ENCODE data around the gene VSTM1. TPM values are rescaled to one million over a fixed set of nuclear protein-coding genes. Genes with fewer than 3 reads are reported as not detected.

Gene VSTM1
- total and polyA plus RNA-seq, 2 of the 8 experiments (the other 6 are each of a cell fraction or from before 2014, with no cell fraction given) = 0.12 to 0.65 TPM

GRCh38 chr19:54107876-54108490 lies 44.3 kb upstream of the VSTM1 start:
- H2AFZ ChIP-seq (ENCODE audit: low read length) = no peak overlapping the region
- no peak overlapping the region for H2AK5ac ChIP-seq (ENCODE audit: low read depth, low read length)
- no peak overlapping the region for H2BK5ac ChIP-seq (ENCODE audit: low read depth, low read length)
- no peak overlapping the region for H2BK120ac ChIP-seq (replicated peaks; ENCODE audit: low read depth, low read length)
- FAIRE-seq (no peak), DNase-seq (ENCODE audit: low read depth in 1 of 2, low spot score in 2 of 2) (no peak)
- no peak overlapping the region for H4K5ac ChIP-seq (ENCODE audit: insufficient read length, low read depth, low read length)
- no peak overlapping the region for H3K4ac ChIP-seq (replicated peaks; ENCODE audit: insufficient read length, low read depth, low read length)
- peaks cover 0 to 11% of the 10 kb centered on the region in 2 experiments; a peak in 2 of 4 replicates for H3K79me2 ChIP-seq (ENCODE audit: control insufficient read depth in 1 of 2, insufficient read depth in 2 of 2, low read length in 2 of 2)
- no peak overlapping the region for H3K14ac ChIP-seq (ENCODE audit: insufficient read length)
- POLR2A ChIA-PET (ENCODE audit: partially characterized antibody) = interaction anchor here (0.6 to 9.2 kb wide), 7 partner anchors 9 to 40 kb away, joined by 3 to 116 read pairs (median 5); partner anchors contain the start of genes CNOT3, PRPF31 and TFPT
- H3K4me3 ChIP-seq (ENCODE audit: extremely low read depth in 1 of 4, insufficient read depth in 2 of 4, low read depth in 3 of 4, low read length in 4 of 4) = no peak overlapping the region
- H3K27me3 ChIP-seq (replicated peaks in 1 of 4; ENCODE audit: control insufficient read depth in 3 of 4, extremely low read depth in 1 of 4, insufficient read depth in 3 of 4, low read length in 3 of 4) = no peaks in the 10 kb centered on the region
- H3K4me2 ChIP-seq (ENCODE audit: insufficient read depth in 1 of 2, low read depth in 2 of 2, low read length in 2 of 2) = no peak overlapping the region
- no peaks in the 10 kb centered on the region for H3K9me3 ChIP-seq (ENCODE audit: insufficient read depth in 2 of 2, low read depth in 1 of 2, low read length in 1 of 2)
- H3K79me1 ChIP-seq (ENCODE audit: low read depth, low read length) = no peaks in the 10 kb centered on the region; the same call in 1 of the 2 replicates
- peaks cover 3 to 16% of the 10 kb centered on the region in 2 experiments for H4K20me1 ChIP-seq (replicated peaks in 1 of 2; ENCODE audit: control insufficient read depth in 1 of 2, insufficient read depth in 2 of 2, low read length in 2 of 2)
- CTCF ChIA-PET (ENCODE audit: partially characterized antibody) = interaction anchor here (1.1 kb wide), 1 partner anchor 11 kb away, joined by 3 read pairs; no protein-coding TSS in a partner anchor
- peaks cover 18 to 54% (median 45%) of the 10 kb centered on the region in 4 experiments for H3K36me3 ChIP-seq (ENCODE audit: control insufficient read depth in 2 of 4, insufficient read depth in 4 of 4, low read length in 3 of 4)
- H2BK15ac ChIP-seq (ENCODE audit: low read length) = no peak overlapping the region
- H3K56ac ChIP-seq (replicated peaks; ENCODE audit: insufficient read length, low read depth, low read length) = no peak overlapping the region
- H4K8ac ChIP-seq (ENCODE audit: extremely low read depth, insufficient read depth, low read length) = no peak overlapping the region
- no peak overlapping the region for H2BK20ac ChIP-seq (ENCODE audit: low read length)
- H3K23me2 ChIP-seq (ENCODE audit: low read depth, low read length) = peaks cover 5% of the 10 kb centered on the region
- no peak overlapping the region for H2BK12ac ChIP-seq (ENCODE audit: low read depth, low read length)
- no peak overlapping the region for H3K18ac ChIP-seq (ENCODE audit: extremely low read depth, low read length)
- H4K91ac ChIP-seq (replicated peaks; ENCODE audit: insufficient read length, low read length) = no peak overlapping the region
- 85% methylated on average over 21 of the region's 21 CpGs; no CpG with 5 or more reads in 1 of the 2 experiments for WGBS, 2 experiments (ENCODE audit: extremely low coverage in 1 of 2, insufficient coverage in 1 of 2, insufficient read length in 1 of 2, insufficient replicate concordance in 2 of 2, low coverage in 1 of 2, low lambda C conversion rate in 2 of 2, missing lambda C conversion rate in 1 of 2)
- 0 out of 7 replicates have a peak, but pooled peaks cover 0 to 2% (median 0%) of the 10 kb centered on the region in 4 experiments for H3K4me1 ChIP-seq (replicated peaks in 1 of 4; ENCODE audit: control insufficient read depth in 3 of 4, insufficient read depth in 4 of 4, low read length in 3 of 4)
- TF ChIP-seq RBBP5 (IDR thresholded peaks at IDR 0.05; ENCODE audit: borderline replicate concordance, low read depth, low read length) (no peak), EZH2 (IDR thresholded peaks at IDR 0.05; ENCODE audit: low read depth, low read length, severe bottlenecking) (no peak), TBP (IDR thresholded peaks at IDR 0.05; ENCODE audit: low read depth, low read length) (no peak), NRF1 (IDR thresholded peaks at IDR 0.05; ENCODE audit: low read depth, low read length) (no peak), RXRA (IDR thresholded peaks at IDR 0.05; ENCODE audit: insufficient read depth, low read depth, low read length) (no peak), HDAC6 (IDR thresholded peaks at IDR 0.05; ENCODE audit: low read depth, low read length) (no peak), CHD1 (IDR thresholded peaks at IDR 0.05; ENCODE audit: low read depth, low read length) (no peak), USF2 (IDR thresholded peaks at IDR 0.05; ENCODE audit: low read length) (no peak), EGR1 (IDR thresholded peaks at IDR 0.05; ENCODE audit: borderline replicate concordance, low read depth, low read length) (no peak), POLR2AphosphoS5 (IDR thresholded peaks at IDR 0.05; ENCODE audit: low read depth, low read length) (no peak), TAF7 (optimal IDR thresholded peaks at IDR 0.05; ENCODE audit: borderline replicate concordance, low read depth, low read length) (no peak), SUZ12 (IDR thresholded peaks at IDR 0.05; ENCODE audit: low read length) (no peak)
- H3K23ac ChIP-seq (ENCODE audit: insufficient read length) = no peak overlapping the region
- no peak overlapping the region for H3K27ac ChIP-seq (ENCODE audit: low read depth, low read length)
- no peak overlapping the region for H3K9ac ChIP-seq (replicated peaks in 1 of 4; ENCODE audit: extremely low read depth in 1 of 4, low read depth in 3 of 4, low read length in 3 of 4)
